H9 (cell line): ENCODE results near the gene HDC. TPM values are rescaled to one million over a fixed set of nuclear protein-coding genes. Genes with fewer than 3 reads are reported as not detected.

Experiments
- DNase-seq: peaks from one replicate; pipeline ENCODE4 v3.0.0-alpha.2; 2017
- H2AFZ ChIP-seq: one replicate; pipeline ENCODE4 v1.6.1; 2013; ENCODE audit warnings: mild to moderate bottlenecking, low read length, control low read depth, moderate library complexity
- H2AK5ac ChIP-seq: 2 replicates; pipeline ENCODE4 v1.6.1; 2013; ENCODE audit warnings: low read length, control low read depth, mixed read lengths; ENCODE audit not compliant: insufficient read length
- H2BK120ac ChIP-seq: one replicate; pipeline ENCODE4 v1.6.1; 2013; ENCODE audit warnings: low read depth, mild to moderate bottlenecking, low read length, control low read depth, inconsistent platforms; ENCODE audit not compliant: poor library complexity, severe bottlenecking
- H2BK12ac ChIP-seq: 2 replicates; pipeline ENCODE4 v1.6.1; 2013; ENCODE audit warnings: low read length, control low read depth, mixed read lengths, low read depth; ENCODE audit not compliant: insufficient read length
- H2BK15ac ChIP-seq: 2 replicates; pipeline ENCODE4 v1.6.1; 2013; ENCODE audit warnings: low read depth, low read length, control low read depth
- H2BK20ac ChIP-seq: one replicate; pipeline ENCODE4 v1.6.1; 2013; ENCODE audit warnings: low read depth, mild to moderate bottlenecking, low read length, control low read depth, inconsistent platforms; ENCODE audit not compliant: poor library complexity, severe bottlenecking
- H2BK5ac ChIP-seq: 2 replicates; pipeline ENCODE4 v1.6.1; 2013; ENCODE audit warnings: low read length, control low read depth, mixed read lengths; ENCODE audit not compliant: insufficient read length
- H3K14ac ChIP-seq: 2 replicates; pipeline ENCODE4 v1.6.1; 2013; ENCODE audit warnings: low read length, control low read depth; ENCODE audit not compliant: insufficient read depth
- H3K18ac ChIP-seq: 2 replicates; pipeline ENCODE4 v1.6.1; 2013; ENCODE audit warnings: low read depth, mild to moderate bottlenecking, mixed read lengths, low read length, control low read depth; ENCODE audit not compliant: insufficient read length
- H3K23ac ChIP-seq: 2 replicates; pipeline ENCODE4 v1.6.1; 2013; ENCODE audit warnings: low read length, control low read depth, mixed read lengths, low read depth; ENCODE audit not compliant: insufficient read length
- H3K23me2 ChIP-seq: 2 replicates; pipeline ENCODE4 v1.6.1; 2013; ENCODE audit warnings: low read depth, mild to moderate bottlenecking, mixed read lengths, low read length, control low read depth; ENCODE audit not compliant: insufficient read length, poor library complexity, severe bottlenecking
- H3K27ac ChIP-seq: 2 replicates; pipeline ENCODE4 v1.5.1; 2013; ENCODE audit warnings: low read length, control low read depth, mixed read lengths, low read depth; ENCODE audit not compliant: insufficient read length
- H3K27me3 ChIP-seq: 2 replicates; pipeline ENCODE4 v1.6.1; 2013; ENCODE audit warnings: low read length, control low read depth, inconsistent platforms; ENCODE audit not compliant: insufficient read depth
- H3K4ac ChIP-seq: 2 replicates; pipeline ENCODE4 v1.6.1; 2013; ENCODE audit warnings: low read depth, mild to moderate bottlenecking, control low read depth, inconsistent platforms, low read length, moderate library complexity
- H3K4me1 ChIP-seq: 2 replicates; pipeline ENCODE4 v1.6.1; 2013; ENCODE audit warnings: low read length, control low read depth, inconsistent platforms; ENCODE audit not compliant: insufficient read depth
- H3K4me2 ChIP-seq: 2 replicates; pipeline ENCODE4 v1.6.1; 2013; ENCODE audit warnings: low read length, control low read depth, mixed read lengths; ENCODE audit not compliant: insufficient read length, insufficient read depth
- H3K56ac ChIP-seq: 2 replicates; pipeline ENCODE4 v1.6.1; 2013; ENCODE audit warnings: low read depth, mild to moderate bottlenecking, mixed read lengths, low read length, control low read depth; ENCODE audit not compliant: insufficient read length
- H3K79me1 ChIP-seq: 2 replicates; pipeline ENCODE4 v1.6.1; 2013; ENCODE audit warnings: low read depth, mild to moderate bottlenecking, moderate library complexity, low read length, control low read depth, inconsistent platforms; ENCODE audit not compliant: insufficient read depth, poor library complexity, severe bottlenecking
- H3K79me2 ChIP-seq: 2 replicates; pipeline ENCODE4 v1.6.1; 2013; ENCODE audit warnings: low read length, control low read depth, inconsistent platforms; ENCODE audit not compliant: insufficient read depth
- H3K9ac ChIP-seq: 2 replicates; pipeline ENCODE4 v1.6.1; 2013; ENCODE audit warnings: low read length, control low read depth, mixed read lengths; ENCODE audit not compliant: insufficient read length; ENCODE audit errors: extremely low read depth
- H3K9me3 ChIP-seq: one replicate; pipeline ENCODE4 v1.6.1; 2013; ENCODE audit warnings: low read depth, low read length, inconsistent platforms; ENCODE audit not compliant: control insufficient read depth
- H3T11ph ChIP-seq: one replicate; pipeline ENCODE4 v1.6.1; 2013; ENCODE audit warnings: mild to moderate bottlenecking, low read length, control low read depth, inconsistent platforms
- H4K20me1 ChIP-seq: one replicate; pipeline ENCODE4 v1.6.1; 2013; ENCODE audit not compliant: control insufficient read depth, insufficient read length, insufficient read depth
- H4K5ac ChIP-seq: 2 replicates; pipeline ENCODE4 v1.6.1; 2013; ENCODE audit warnings: low read depth, mild to moderate bottlenecking, mixed read lengths, low read length, control low read depth; ENCODE audit not compliant: insufficient read length
- H4K8ac ChIP-seq: replicated peaks from 2 replicates; pipeline ENCODE4 v1.6.1; 2013; ENCODE audit warnings: low read length, control low read depth, mixed read lengths, low read depth; ENCODE audit not compliant: insufficient read length
- H4K91ac ChIP-seq: 2 replicates; pipeline ENCODE4 v1.6.1; 2013; ENCODE audit warnings: low read depth, mild to moderate bottlenecking, moderate library complexity, mixed read lengths, low read length, control low read depth; ENCODE audit not compliant: insufficient read length
- H3K27ac Mint-ChIP-seq, 3 experiments: 2 replicates in 2 of 3; 3 replicates in 1 of 3; pipeline ENCODE4 v1.8.0; 2020 to 2021; ENCODE audit warnings: mixed read lengths in 3 of 3, mild to moderate bottlenecking in 1 of 3, moderate library complexity in 1 of 3
- H3K27me3 Mint-ChIP-seq: 2 replicates; pipeline ENCODE4 v1.8.0; 2021; ENCODE audit warnings: low read depth, mild to moderate bottlenecking, moderate library complexity, mixed read lengths
- H3K36me3 Mint-ChIP-seq, 3 experiments: 2 replicates in 2 of 3; 3 replicates in 1 of 3; pipeline ENCODE4 v1.8.0; 2020 to 2021; ENCODE audit warnings: low read depth in 3 of 3, mixed read lengths in 3 of 3; ENCODE audit not compliant: insufficient read depth in 1 of 3
- H3K4me1 Mint-ChIP-seq, 2 experiments: 2 replicates each; pipeline ENCODE4 v1.8.0; 2020; ENCODE audit warnings: mixed read lengths in 2 of 2
- H3K4me3 Mint-ChIP-seq, 2 experiments: 2 replicates in 1 of 2; 3 replicates in 1 of 2; pipeline ENCODE4 v1.8.0; 2020 to 2021; ENCODE audit warnings: mild to moderate bottlenecking in 2 of 2, mixed read lengths in 2 of 2, moderate library complexity in 1 of 2
- H3K9me3 Mint-ChIP-seq, 2 experiments: 2 replicates in 1 of 2; 3 replicates in 1 of 2; pipeline ENCODE4 v1.8.0; 2020; ENCODE audit warnings: mild to moderate bottlenecking in 2 of 2, mixed read lengths in 2 of 2, moderate library complexity in 1 of 2
- WGBS: extraction: QIAGEN DNeasy Blood & Tissue Kit; methylation state at CpG from one replicate; pipeline ENCODE4 v1.1.7; 2013; ENCODE audit warnings: missing lambda C conversion rate, low lambda C conversion rate, mixed read lengths; ENCODE audit not compliant: insufficient read length; ENCODE audit errors: extremely low coverage; 5-methylcytosine and 5-hydroxymethylcytosine counted together
- total RNA-seq: library from RNA; stranded (reverse); gene quantifications from 2 replicates; pipeline ENCODE4 v1.2.1, GENCODE V29; 2021
- TF ChIP-seq, protein P1 (sequence below): fragments of 200-600 bp; sonication (generic); conservative IDR thresholded peaks from 3 replicates; pipeline ENCODE4 v1.8.0; 2021; ENCODE audit warnings: antibody characterized with exemption, mild to moderate bottlenecking

HDC gene
- total RNA-seq, 1 experiment from 2014 or later = not detected

DNA sequence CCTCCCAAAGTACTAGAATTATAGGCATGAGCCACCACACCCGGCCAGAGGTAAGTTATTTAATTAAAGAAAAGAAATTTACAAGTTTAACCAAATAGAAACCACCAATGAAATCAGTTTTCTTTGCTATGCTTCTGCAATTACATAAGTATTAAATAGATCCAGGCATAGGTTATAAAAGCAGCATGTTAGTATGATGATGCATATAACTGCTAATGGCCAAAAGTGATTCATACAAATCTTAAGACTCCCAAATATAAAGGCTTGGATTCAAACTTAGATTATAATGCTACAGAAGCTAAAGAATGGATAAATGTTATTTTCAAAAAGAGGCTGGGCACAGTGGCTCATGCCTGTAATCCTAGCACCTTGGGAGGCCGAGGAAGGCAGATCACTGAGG, 32.8 kb upstream of the HDC start:
- Histone ChIP-seq H3K23me2 (no peaks in the 10 kb centered on the region), H3K23ac (no peak overlapping the region), H3K18ac (no peak overlapping the region), H2BK5ac (no peak overlapping the region), H4K20me1 (no peaks in the 10 kb centered on the region), H3K79me2 (no peaks in the 10 kb centered on the region), H3K9me3 (no peaks in the 10 kb centered on the region), H2AK5ac (no peak overlapping the region), H2BK12ac (no peak overlapping the region), H3K4ac (no peak overlapping the region), H2BK20ac (no peak overlapping the region), H3K56ac (no peak overlapping the region), H4K5ac (no peak overlapping the region), H4K91ac (no peak overlapping the region), H3K27me3 (no peaks in the 10 kb centered on the region), H3K9ac (no peak overlapping the region), H4K8ac (no peak overlapping the region), H3K14ac (no peak overlapping the region), H2BK15ac (no peak overlapping the region), H3K4me2 (no peak overlapping the region), H3K79me1 (no peaks in the 10 kb centered on the region), H3T11ph (no peak overlapping the region), H3K4me1 (no peaks in the 10 kb centered on the region), H3K27ac (no peak overlapping the region), H2BK120ac (no peak overlapping the region), H2AFZ (no peak overlapping the region)
- no peaks in the 10 kb centered on the region for H3K9me3 Mint-ChIP-seq
- H3K4me3 Mint-ChIP-seq = no peak overlapping the region
- H3K27me3 Mint-ChIP-seq = no peaks in the 10 kb centered on the region
- DNase-seq = no peak
- no peak overlapping the region; a peak in 1 of 7 replicates for H3K27ac Mint-ChIP-seq
- H3K4me1 Mint-ChIP-seq = no peaks in the 10 kb centered on the region
- TF ChIP-seq, protein P1, sequence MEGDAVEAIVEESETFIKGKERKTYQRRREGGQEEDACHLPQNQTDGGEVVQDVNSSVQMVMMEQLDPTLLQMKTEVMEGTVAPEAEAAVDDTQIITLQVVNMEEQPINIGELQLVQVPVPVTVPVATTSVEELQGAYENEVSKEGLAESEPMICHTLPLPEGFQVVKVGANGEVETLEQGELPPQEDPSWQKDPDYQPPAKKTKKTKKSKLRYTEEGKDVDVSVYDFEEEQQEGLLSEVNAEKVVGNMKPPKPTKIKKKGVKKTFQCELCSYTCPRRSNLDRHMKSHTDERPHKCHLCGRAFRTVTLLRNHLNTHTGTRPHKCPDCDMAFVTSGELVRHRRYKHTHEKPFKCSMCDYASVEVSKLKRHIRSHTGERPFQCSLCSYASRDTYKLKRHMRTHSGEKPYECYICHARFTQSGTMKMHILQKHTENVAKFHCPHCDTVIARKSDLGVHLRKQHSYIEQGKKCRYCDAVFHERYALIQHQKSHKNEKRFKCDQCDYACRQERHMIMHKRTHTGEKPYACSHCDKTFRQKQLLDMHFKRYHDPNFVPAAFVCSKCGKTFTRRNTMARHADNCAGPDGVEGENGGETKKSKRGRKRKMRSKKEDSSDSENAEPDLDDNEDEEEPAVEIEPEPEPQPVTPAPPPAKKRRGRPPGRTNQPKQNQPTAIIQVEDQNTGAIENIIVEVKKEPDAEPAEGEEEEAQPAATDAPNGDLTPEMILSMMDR = no peak
- H3K36me3 Mint-ChIP-seq = peaks cover 2 to 39% (median 38%) of the 10 kb centered on the region in 3 experiments; a peak in 6 of 7 replicates
- no CpG with 5 or more reads among the region's 2 CpGs for WGBS
